ENCODE measurements around the gene PTPRJ. TPM values are rescaled to one million over a fixed set of nuclear protein-coding genes. Genes with fewer than 3 reads are reported as not detected.

PTPRJ gene
- total and polyA plus RNA-seq, 2 of the 13 experiments (the other 11 are each of a cell fraction or from before 2014, with no cell fraction given): 1.0 to 1.2 TPM

DNA sequence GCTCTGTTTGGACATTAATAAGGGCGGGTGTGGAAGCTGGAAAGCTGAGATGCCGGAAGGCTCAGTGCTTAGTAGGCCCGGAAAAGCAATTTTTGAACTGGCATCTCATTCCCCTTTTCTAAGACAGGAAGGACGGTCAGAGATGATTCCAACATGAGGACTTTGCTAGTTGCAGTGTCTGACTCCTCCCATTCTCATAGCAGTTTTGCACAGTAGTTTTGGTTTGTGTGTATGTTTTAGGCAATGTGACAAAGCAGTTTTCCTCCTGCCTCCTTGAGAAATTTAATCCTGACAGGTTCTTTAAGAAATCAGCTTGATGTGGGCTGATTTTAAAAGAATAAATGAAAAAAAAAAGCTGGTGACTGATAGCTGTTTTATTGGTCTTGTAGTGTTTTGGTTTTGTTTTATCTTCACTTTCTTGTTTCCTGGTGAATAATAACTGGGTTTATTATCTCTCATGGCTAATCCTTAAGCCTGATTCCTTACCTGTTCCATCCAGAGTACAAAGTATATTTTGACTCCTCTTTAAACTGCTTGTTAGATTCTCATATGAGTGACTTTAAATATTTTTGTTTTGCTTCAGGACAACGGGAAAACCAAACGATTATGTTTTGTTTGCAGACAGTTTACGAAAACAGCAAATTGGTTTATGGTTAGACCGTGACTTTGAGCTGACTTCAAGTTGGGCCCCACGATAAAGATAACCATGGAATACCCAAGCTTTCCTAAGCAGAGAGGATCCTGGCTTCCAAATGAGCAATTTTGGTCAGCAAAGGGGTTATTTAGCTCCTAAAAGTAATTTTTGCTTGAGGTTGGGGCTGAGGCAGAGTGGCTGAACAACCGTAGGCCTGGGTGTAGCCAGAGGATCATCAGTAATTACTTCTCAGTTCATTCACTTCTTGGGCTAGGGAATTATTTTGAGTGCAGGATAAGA, 3.4 kb downstream of the PTPRJ start:
- ChIA-PET CTCF (ENCODE audit: low intra/inter-chr PET ratio, low total read pairs) (no interaction called here), POLR2A (no interaction called here)
- no peak overlapping the region for H3K27ac ChIP-seq (ENCODE audit: extremely low read length, insufficient read depth, low read length)
- 47% methylated on average over 10 of the region's 10 CpGs for WGBS (ENCODE audit: low lambda C conversion rate)
- ATAC-seq (no peak), FAIRE-seq (peak; percentile 49), DNase-seq (ENCODE audit: low spot score) (no peak)
- peaks cover 23% of the 10 kb centered on the region for H3K4me1 ChIP-seq (ENCODE audit: insufficient read depth, low read length)
- H3K27me3 ChIP-seq (ENCODE audit: control insufficient read depth in 1 of 2, insufficient read depth in 2 of 2, low read length in 2 of 2): peaks cover 3 to 26% of the 10 kb centered on the region in 2 experiments; a peak in 4 of 5 replicates
- TF ChIP-seq ZNF619 (CRISPR knock-in tag; IDR thresholded peaks at IDR 0.05): no peak
- no peak for TF ChIP-seq ZNF264 (CRISPR knock-in tag; IDR thresholded peaks at IDR 0.05)
- no peak for TF ChIP-seq ZNF552 (CRISPR knock-in tag; IDR thresholded peaks at IDR 0.05; ENCODE audit: borderline replicate concordance)
- no peak for TF ChIP-seq TERF1 (CRISPR knock-in tag; IDR thresholded peaks at IDR 0.05)
- TF ChIP-seq PAXIP1 (CRISPR knock-in tag; conservative IDR thresholded peaks at IDR 0.05): no peak
- no peak for TF ChIP-seq RFX1 (IDR thresholded peaks at IDR 0.05)
- no peak for TF ChIP-seq ZKSCAN8 (CRISPR knock-in tag; IDR thresholded peaks at IDR 0.05; ENCODE audit: borderline replicate concordance)
- TF ChIP-seq, protein P1, sequence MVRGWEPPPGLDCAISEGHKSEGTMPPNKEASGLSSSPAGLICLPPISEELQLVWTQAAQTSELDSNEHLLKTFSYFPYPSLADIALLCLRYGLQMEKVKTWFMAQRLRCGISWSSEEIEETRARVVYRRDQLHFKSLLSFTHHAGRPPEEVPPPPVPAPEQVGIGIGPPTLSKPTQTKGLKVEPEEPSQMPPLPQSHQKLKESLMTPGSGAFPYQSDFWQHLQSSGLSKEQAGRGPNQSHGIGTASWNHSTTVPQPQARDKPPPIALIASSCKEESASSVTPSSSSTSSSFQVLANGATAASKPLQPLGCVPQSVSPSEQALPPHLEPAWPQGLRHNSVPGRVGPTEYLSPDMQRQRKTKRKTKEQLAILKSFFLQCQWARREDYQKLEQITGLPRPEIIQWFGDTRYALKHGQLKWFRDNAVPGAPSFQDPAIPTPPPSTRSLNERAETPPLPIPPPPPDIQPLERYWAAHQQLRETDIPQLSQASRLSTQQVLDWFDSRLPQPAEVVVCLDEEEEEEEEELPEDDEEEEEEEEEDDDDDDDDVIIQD (CRISPR knock-in tag; IDR thresholded peaks at IDR 0.05; ENCODE audit: low read depth): no peak
- no TSS peak for BruUV-seq (replicated peaks)
- in situ Hi-C loops (cut with HindIII; ENCODE audit: extremely low pct_ligation_motif_present, low pct_unique_long_range_greater_than_20kb) (no loop called here), intact Hi-C loops (cut with micrococcal nuclease; ENCODE audit: unreplicated experiment) (loop anchor here (5.0 kb wide), 2 partner anchors 46 to 124 kb away; no protein-coding TSS in a partner anchor)
- H3K79me2 ChIP-seq (ENCODE audit: insufficient read depth, low read length): no peaks in the 10 kb centered on the region
- H3K4me2 ChIP-seq (ENCODE audit: low read depth, low read length): no peak overlapping the region
- no peak overlapping the region for H2AFZ ChIP-seq (ENCODE audit: low read length)
- no peaks in the 10 kb centered on the region for H3K36me3 ChIP-seq (replicated peaks in 1 of 2; ENCODE audit: control insufficient read depth in 1 of 2, insufficient read depth in 2 of 2, low read length in 2 of 2)
- no peak overlapping the region for H3K4me3 ChIP-seq (replicated peaks in 1 of 3; ENCODE audit: insufficient read depth in 1 of 3, low read depth in 2 of 3, low read length in 3 of 3)
- H4K20me1 ChIP-seq (ENCODE audit: insufficient read depth, low read length): no peaks in the 10 kb centered on the region
- H3K9ac ChIP-seq (ENCODE audit: insufficient read depth, low read depth, low read length): no peak overlapping the region
- H3K9me3 ChIP-seq (ENCODE audit: low read length): no peaks in the 10 kb centered on the region
